Coronary artery (tissue), 2 donors: ENCODE data around the gene CCDC43.
A peak's percentile ranks its signal among the peaks of the same experiment; 100 is the strongest.
"Not testable (repeated sequence)": the region's sequence is repeated elsewhere in the genome, so short reads cannot be mapped to it uniquely, and the experiment has no call there.

Experiments
- DNase-seq: peaks from one replicate; pipeline ENCODE4 v3.0.0-alpha.2; 2017; ENCODE audit warnings: low spot score
- H3K27ac ChIP-seq, 2 donors: fragments of 200-600 bp; sonication (generic); one replicate each; pipeline ENCODE4 v1.5.1; 2016 to 2019
- H3K4me3 ChIP-seq: fragments of 200-600 bp; sonication (generic); 2 replicates; pipeline ENCODE4 v1.5.1; 2016; ENCODE audit warnings: mild to moderate bottlenecking, moderate library complexity
- CTCF ChIP-seq: fragments of 200-600 bp; sonication (generic); IDR thresholded peaks from one replicate; pipeline ENCODE4 v1.5.1; 2019; ENCODE audit warnings: antibody characterized with exemption

CCDC43 gene

GRCh38 chr17:44689477-44690217 is at the start of gene CCDC43:
TSS of gene CCDC43 (minus strand) at chr17:44689776. CDS start at chr17:44689753, 23 bp downstream.
- no peak for TF ChIP-seq CTCF
- peak within 1 kb of the TSS; percentile 81 for H3K4me3 ChIP-seq
- peak within 1 kb of the TSS; percentile 73 to 88 for H3K27ac ChIP-seq
- DNase-seq, result peak; percentile 91

- no peak for DNase-seq
These were observed 48.8 kb upstream of the CCDC43 start for GRCh38 chr17:44738214-44738906.

GRCh38 chr17:44736551-44737240 is 47.1 kb upstream of the CCDC43 start:
- Histone ChIP-seq H3K4me3 (no peak overlapping the region), H3K27ac (no peak overlapping the region)
- no peak for DNase-seq
- TF ChIP-seq CTCF, result no peak

More at GRCh38 chr17:44738214-44738906, 48.8 kb upstream of the CCDC43 start:
- H3K27ac ChIP-seq, result no peak overlapping the region
- H3K4me3 ChIP-seq, result no peak overlapping the region
- TF ChIP-seq CTCF, result no peak

GRCh38 chr17:44734272-44734671 is 44.7 kb upstream of the CCDC43 start:
- Histone ChIP-seq H3K27ac (no peak overlapping the region), H3K4me3 (no peak overlapping the region)
- TF ChIP-seq CTCF, result no peak
- no peak for DNase-seq

- no peak overlapping the region for H3K4me3 ChIP-seq
- DNase-seq, result no peak
- TF ChIP-seq CTCF, result no peak
- no peak overlapping the region for H3K27ac ChIP-seq
These were observed 44.2 kb upstream of the CCDC43 start for GRCh38 chr17:44733753-44734152.

- DNase-seq, H3K4me3 ChIP-seq, H3K27ac ChIP-seq: not testable (repeated sequence)
These were observed 36.5 kb upstream of the CCDC43 start for GRCh38 chr17:44726121-44726520.

- no peak for TF ChIP-seq CTCF
- no peak for DNase-seq
- Histone ChIP-seq H3K4me3 (no peak overlapping the region), H3K27ac (no peak overlapping the region)
These were observed 32.7 kb upstream of the CCDC43 start for GRCh38 chr17:44722254-44722653.
